Measurements from ENCODE around the gene VEGFB.

Gene VEGFB

DNA sequence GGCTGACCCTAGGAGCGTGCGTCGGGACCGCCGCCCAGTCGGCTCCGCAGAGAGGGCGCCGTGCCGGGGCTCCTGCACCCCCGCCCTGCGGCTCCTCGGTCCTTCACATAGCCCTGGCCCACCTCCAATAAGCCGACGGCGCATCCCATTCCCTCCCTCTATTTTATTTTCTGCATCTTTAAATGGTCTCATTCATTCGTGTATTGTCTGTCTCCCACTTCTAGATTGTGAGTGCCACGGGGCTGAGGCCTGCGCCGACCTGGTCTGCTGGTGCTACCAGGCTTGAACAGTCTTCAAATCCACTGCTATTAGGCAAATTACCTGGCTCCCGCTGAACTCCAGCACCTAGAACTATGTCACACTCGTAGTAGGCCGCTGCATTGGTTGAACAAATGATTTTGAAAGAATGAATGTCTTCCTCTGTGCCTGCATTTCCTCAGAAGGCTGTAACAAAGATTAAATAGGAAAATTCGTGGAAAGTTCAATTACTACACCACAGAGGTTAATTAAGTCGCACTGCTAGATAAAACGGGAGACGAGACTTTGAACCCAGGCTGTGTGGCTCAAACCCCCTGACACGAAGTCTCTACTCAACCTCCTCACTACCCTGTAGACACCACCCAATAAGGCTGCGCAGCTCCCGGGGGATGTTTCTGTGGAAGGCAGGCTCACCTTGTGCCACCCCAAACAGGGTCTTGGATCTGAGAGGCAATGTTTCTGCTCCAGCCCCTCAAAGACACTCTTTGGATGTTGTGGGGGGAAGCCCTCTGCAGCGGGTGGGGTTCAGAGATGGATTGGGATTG lies 13.5 kb downstream of the VEGFB start:
- DNase-seq = no peak

DNA sequence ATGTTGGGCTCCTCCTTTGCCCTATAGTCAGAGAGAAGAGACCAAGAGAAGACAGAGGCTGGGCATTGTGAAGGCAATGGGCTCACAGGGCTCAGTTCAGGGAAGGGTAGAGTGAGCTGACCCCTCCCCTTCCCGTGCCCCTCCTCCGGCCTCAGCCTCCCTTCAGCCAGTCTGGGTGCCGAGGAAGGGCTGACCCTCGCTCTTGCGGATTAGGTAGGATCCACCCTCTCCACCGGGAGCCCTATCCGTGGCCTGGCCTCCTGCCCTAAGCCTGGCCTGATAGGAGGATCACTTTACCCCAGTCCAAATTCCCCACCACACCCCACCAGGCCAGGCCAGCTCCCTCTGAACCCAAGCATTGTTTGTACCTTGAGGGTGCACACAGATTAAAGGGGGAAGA lies 14.2 kb downstream of the VEGFB start:
- no peak for DNase-seq

- DNase-seq = no peak
Measured at GRCh38 chr11:64249038-64249437, 14.7 kb downstream of the VEGFB start.

GRCh38 chr11:64249563-64250414 lies 15.4 kb downstream of the VEGFB start:
- no peak for DNase-seq

GRCh38 chr11:64250415-64251015 lies 16.1 kb downstream of the VEGFB start:
- DNase-seq = no peak

GRCh38 chr11:64251016-64251752 lies 16.8 kb downstream of the VEGFB start, which contains the start of gene PLCB3:
Gene PLCB3, plus strand, starts transcription at chr11:64251530. Its CDS starts 120 bp downstream, at chr11:64251650.
- DNase-seq = peak; percentile 55

DNA sequence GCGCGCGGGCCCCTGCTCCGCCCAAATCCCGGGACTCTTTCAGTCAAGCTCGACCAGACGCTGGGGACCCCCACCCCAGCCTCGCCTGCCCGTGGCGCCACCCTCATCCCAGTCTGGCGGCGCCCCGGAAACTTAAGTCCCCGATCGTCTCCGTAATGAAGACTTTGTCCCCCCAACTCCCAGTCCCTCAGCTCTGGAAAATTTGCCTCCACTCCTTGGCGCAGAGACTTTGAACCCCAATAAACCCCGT lies 17.3 kb downstream of the VEGFB start:
- DNase-seq = no peak

GRCh38 chr11:64252003-64252872 lies 17.9 kb downstream of the VEGFB start:
- no peak for DNase-seq

DNA sequence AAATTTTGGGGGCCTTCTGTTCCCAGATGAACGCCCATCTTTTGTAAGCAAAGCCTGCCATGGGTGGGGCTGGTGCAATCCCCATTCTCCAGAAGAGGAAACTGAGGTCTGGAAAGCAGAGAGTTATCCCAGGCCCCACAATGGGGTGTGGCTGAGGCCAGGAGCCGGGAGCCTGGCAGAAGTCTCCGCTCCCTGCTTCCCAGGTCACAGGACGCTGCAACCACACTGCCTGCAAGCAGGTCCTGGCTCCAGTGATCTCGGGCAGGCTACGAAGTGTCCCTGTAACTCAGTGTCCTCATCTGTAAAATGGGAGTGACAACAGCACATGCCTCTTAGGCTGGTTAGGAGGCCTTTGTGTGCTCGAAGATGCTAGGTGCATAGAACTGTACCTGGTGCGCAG lies 18.7 kb downstream of the VEGFB start:
- DNase-seq = no peak

DNA sequence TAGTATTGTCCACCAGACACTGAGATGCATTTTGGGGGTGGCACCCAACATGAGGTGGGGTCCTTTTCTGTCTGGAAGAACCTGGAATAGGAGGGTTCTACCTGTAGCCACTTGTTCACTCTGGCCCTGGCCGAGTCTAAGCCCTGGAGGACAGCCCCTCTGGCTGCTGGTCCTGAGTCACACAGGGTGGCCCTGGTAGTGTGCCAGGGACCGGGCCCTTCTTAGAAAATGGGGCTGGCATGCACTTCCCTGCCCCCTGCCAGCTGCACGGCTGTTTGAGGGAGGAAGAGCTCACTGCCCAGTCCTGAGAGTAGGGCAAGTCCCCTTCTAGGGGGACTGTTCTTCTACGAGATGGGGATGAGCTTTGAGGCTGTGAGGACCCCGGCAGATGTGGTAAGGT lies 19.1 kb downstream of the VEGFB start:
- no peak for DNase-seq

GRCh38 chr11:64254326-64254725 lies 19.9 kb downstream of the VEGFB start:
- no peak for DNase-seq

GRCh38 chr11:64255135-64256128 lies 21.0 kb downstream of the VEGFB start:
- DNase-seq = no peak

GRCh38 chr11:64256300-64256699 lies 21.9 kb downstream of the VEGFB start:
- no peak for DNase-seq

GRCh38 chr11:64258356-64258755 lies 24.0 kb downstream of the VEGFB start:
- no peak for DNase-seq

- DNase-seq = no peak
Measured at GRCh38 chr11:64258946-64259532, 24.7 kb downstream of the VEGFB start.

GRCh38 chr11:64259533-64260067 lies 25.2 kb downstream of the VEGFB start:
- DNase-seq = no peak

DNA sequence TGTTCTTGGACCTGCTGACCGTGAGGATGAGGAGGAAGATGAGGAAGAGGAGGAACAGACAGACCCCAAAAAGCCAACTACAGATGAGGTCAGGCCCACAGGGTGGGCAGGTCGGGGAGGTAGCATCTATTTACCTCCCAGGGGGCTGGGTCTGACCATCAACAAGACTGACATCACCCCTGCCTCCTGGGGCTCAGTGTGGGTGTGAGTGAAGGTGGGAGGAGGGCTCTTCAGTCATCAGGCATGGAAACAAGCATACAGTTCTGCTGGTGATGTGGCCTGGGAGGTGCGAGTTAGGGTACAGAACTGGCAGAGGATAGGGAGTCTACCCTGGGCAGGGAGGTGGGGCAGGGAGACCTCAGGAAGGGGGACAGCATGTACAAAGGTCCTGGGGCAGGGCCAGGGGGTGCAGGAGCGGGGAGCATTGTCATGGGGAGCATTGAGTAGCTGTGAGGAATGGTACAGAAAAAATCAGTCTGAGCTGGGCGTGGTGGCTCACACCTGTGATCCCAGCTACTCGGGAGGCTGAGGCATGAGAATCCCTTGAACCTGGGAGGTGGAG lies 25.8 kb downstream of the VEGFB start:
- DNase-seq = no peak

DNA sequence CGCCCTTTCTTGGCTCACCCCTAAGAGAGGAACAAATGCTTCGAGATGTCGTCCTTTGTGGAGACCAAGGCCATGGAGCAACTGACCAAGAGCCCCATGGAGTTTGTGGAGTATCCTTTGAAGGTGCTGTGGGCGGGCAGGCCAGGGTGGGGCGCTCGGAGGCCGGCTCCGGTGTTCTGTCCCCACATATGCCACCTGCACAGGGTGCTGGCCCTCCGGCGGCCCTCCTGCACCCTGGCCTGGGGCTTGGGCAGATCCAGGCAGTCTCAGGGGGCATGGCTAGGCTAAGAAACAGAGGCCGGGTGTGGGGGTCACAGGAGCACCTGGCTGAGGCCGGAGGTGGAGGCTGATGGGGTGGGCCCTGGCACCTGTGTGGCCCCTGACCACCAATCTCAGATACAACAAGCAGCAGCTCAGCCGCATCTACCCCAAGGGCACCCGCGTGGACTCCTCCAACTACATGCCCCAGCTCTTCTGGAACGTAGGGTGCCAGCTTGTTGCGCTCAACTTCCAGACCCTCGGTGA lies 27.2 kb downstream of the VEGFB start:
- no peak for DNase-seq

DNA sequence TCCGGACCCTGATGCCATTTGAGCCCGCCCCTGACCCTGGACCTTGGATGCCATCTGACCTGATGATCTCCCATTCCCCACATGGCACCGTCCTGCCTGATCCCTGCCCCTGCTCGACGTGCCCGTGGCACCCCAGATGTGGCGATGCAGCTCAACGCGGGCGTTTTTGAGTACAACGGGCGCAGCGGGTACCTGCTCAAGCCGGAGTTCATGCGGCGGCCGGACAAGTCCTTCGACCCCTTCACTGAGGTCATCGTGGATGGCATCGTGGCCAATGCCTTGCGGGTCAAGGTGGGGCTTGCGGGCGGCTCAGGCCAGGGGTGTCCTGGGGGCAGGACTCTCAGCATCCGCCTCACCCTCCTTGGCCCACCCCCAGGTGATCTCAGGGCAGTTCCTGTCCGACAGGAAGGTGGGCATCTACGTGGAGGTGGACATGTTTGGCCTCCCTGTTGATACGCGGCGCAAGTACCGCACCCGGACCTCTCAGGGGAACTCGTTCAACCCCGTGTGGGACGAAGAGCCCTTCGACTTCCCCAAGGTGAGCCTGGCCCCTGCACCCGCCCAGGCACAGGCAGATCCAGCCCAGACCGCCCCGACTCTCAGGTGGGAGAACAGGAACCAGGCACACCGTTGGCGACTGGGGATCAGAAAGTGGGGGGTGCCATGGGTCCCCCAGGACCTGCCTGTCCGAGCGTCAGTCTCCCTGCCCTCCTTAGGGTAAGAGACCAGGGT lies 28.1 kb downstream of the VEGFB start:
- DNase-seq = no peak
